K562 (cell line): ENCODE measurements around the gene TDRD9. TPM values are rescaled to one million over a fixed set of nuclear protein-coding genes. Genes with fewer than 3 reads are reported as not detected.

ENCODE experiments used
- ATAC-seq: fragments of 200-7000 bp; cut with Tn5 transposase; 3 replicates; pipeline ENCODE4 v1.9.1; 2020; ENCODE audit warnings: moderate library complexity
- BruUV-seq: library from RNA; stranded (reverse); fragments of 400-500 nt; replicated peaks from 2 replicates; lab custom pipeline; 2021; lab: Mats Ljungman, UMichigan
- CTCF ChIA-PET: fragments of 300-600 bp; formaldehyde crosslinking; extraction: SDS; loops from one replicate; lab custom pipeline; 2021; ENCODE audit warnings: low intra/inter-chr PET ratio; lab: Yijun Ruan, JAX
- POLR2A ChIA-PET: fragments of 300-600, 350-650 bp; sonication (Branson Sonifier 250); formaldehyde crosslinking; extraction: SDS; loops from one replicate; lab custom pipeline; 2021; ENCODE audit warnings: antibody characterized with exemption, inconsistent platforms; lab: Yijun Ruan, JAX
- DNase-seq, 4 experiments: peaks; one replicate each; pipeline versions ENCODE4 v3.0.0 to v3.0.0-alpha.2; 2011 to 2018; ENCODE audit warnings: low spot score in 3 of 4, mixed read lengths in 3 of 4; ENCODE audit errors: extremely low read depth in 1 of 4
- FAIRE-seq: peaks from 2 replicates; lab custom pipeline; 2011; peaks lifted over from hg19 to GRCh38; lab: Jason Lieb, UNC
- H2AFZ ChIP-seq: 2 replicates; pipeline ENCODE4 v1.6.0; 2011; ENCODE audit warnings: low read depth, low read length, control low read depth, inconsistent platforms
- H3K27ac ChIP-seq: fragments of 200-600 bp; 3 replicates; pipeline ENCODE4 v1.8.0; 2011; ENCODE audit warnings: low read depth, mild to moderate bottlenecking, control low read depth, inconsistent platforms, low read length, moderate library complexity, mixed read lengths; ENCODE audit errors: extremely low read depth
- H3K27me3 ChIP-seq, 2 experiments: fragments of 300-600 bp in 1 of 2; 2 replicates in 1 of 2; 3 replicates in 1 of 2; pipeline versions ENCODE4 v1.6.0 to v1.8.0; 2011; ENCODE audit warnings: inconsistent platforms in 2 of 2, low read length in 2 of 2, mild to moderate bottlenecking in 1 of 2, mixed read lengths in 1 of 2, moderate library complexity in 1 of 2; ENCODE audit not compliant: control insufficient read depth in 2 of 2, insufficient read depth in 2 of 2
- H3K36me3 ChIP-seq: fragments of 300-600 bp; 3 replicates; pipeline ENCODE4 v1.8.0; 2011; ENCODE audit warnings: mild to moderate bottlenecking, low read length, inconsistent platforms; ENCODE audit not compliant: control insufficient read depth, insufficient read depth
- H3K4me1 ChIP-seq, 2 experiments: fragments of 200-600 bp in 1 of 2; replicated peaks in 1 of 2; 2 replicates in 1 of 2; 3 replicates in 1 of 2; pipeline versions ENCODE4 v1.5.1 to v1.8.0; 2011; ENCODE audit warnings: inconsistent platforms in 2 of 2, low read length in 2 of 2, mild to moderate bottlenecking in 1 of 2, mixed read lengths in 1 of 2, moderate library complexity in 1 of 2; ENCODE audit not compliant: control insufficient read depth in 2 of 2, insufficient read depth in 2 of 2
- H3K4me2 ChIP-seq: 2 replicates; pipeline ENCODE4 v1.6.1; 2011; ENCODE audit warnings: low read length, control low read depth, inconsistent platforms, mixed read lengths; ENCODE audit not compliant: insufficient read depth
- H3K4me3 ChIP-seq: fragments of 200-600 bp; sonication (generic), shearing (Covaris generic); 2 replicates; pipeline ENCODE4 v1.5.1; 2016; ENCODE audit warnings: control low read depth, inconsistent platforms
- H3K79me2 ChIP-seq: fragments of 200-600 bp; 3 replicates; pipeline ENCODE4 v1.8.0; 2011; ENCODE audit warnings: low read length, inconsistent platforms; ENCODE audit not compliant: control insufficient read depth, insufficient read depth
- H3K9ac ChIP-seq, 2 experiments: 2 replicates each; pipeline versions ENCODE4 v1.6.0 to v1.6.1; 2011; ENCODE audit warnings: low read depth in 2 of 2, low read length in 2 of 2, control low read depth in 1 of 2, inconsistent platforms in 1 of 2, mild to moderate bottlenecking in 1 of 2, mixed read lengths in 1 of 2; ENCODE audit not compliant: insufficient read depth in 1 of 2
- H3K9me1 ChIP-seq: one replicate; pipeline ENCODE4 v1.6.0; 2011; ENCODE audit warnings: inconsistent platforms, mild to moderate bottlenecking, low read length, moderate library complexity; ENCODE audit not compliant: control insufficient read depth, insufficient read depth
- H3K9me3 ChIP-seq: replicated peaks from 2 replicates; pipeline ENCODE4 v1.5.1; 2011; ENCODE audit warnings: low read depth, low read length, inconsistent platforms; ENCODE audit not compliant: control insufficient read depth, insufficient read depth
- H4K20me1 ChIP-seq: replicated peaks from 2 replicates; pipeline ENCODE4 v1.6.1; 2011; ENCODE audit warnings: low read length, inconsistent platforms, mixed read lengths; ENCODE audit not compliant: control insufficient read depth, insufficient read depth
- ARID2 ChIP-seq: fragments of 450-650 bp; IDR thresholded peaks from 2 replicates; pipeline ENCODE4 v1.6.1; 2017; ENCODE audit warnings: antibody characterized with exemption, mild to moderate bottlenecking
- KDM2B ChIP-seq: fragments of 250-450 bp; sonication (Bioruptor Pico); IDR thresholded peaks from 2 replicates; pipeline ENCODE4 v1.8.0; 2021; ENCODE audit warnings: mild to moderate bottlenecking, moderate library complexity
- ZBTB1 ChIP-seq: sonication (generic); formaldehyde crosslinking; IDR thresholded peaks from 2 replicates; pipeline ENCODE4 v1.8.1; 2023; ENCODE audit warnings: missing genetic modification reagents, low read depth, mild to moderate bottlenecking, borderline replicate concordance
- ZC3H4 ChIP-seq: sonication (generic); formaldehyde crosslinking; IDR thresholded peaks from 2 replicates; pipeline ENCODE4 v1.9.0; 2021; ENCODE audit warnings: missing genetic modification reagents, borderline replicate concordance
- ZNF77 ChIP-seq: fragments of 250-450 bp; sonication (Bioruptor Pico); IDR thresholded peaks from 2 replicates; pipeline ENCODE4 v1.5.0; 2020
- WGBS: fragments of 100-300 bp; shearing (Covaris generic); methylation state at CpG from one replicate; pipeline ENCODE4 v1.1.6; 2016; ENCODE audit warnings: low coverage, mixed read lengths; ENCODE audit not compliant: insufficient coverage; ENCODE audit errors: missing lambda C conversion rate; 5-methylcytosine and 5-hydroxymethylcytosine counted together
- in situ Hi-C: fragments of 300-500 bp; cut with MboI; formaldehyde crosslinking; loops from 4 replicates; pipeline ENCODE4 v1.15.0; 2018; ENCODE audit warnings: inconsistent platforms, mixed read lengths
- intact Hi-C: fragments of 100-400 bp; cut with micrococcal nuclease; formaldehyde crosslinking; loops from 2 replicates; pipeline ENCODE4 v1.14.2; 2022
- polyA plus RNA-seq, 8 experiments: library from polyadenylated mRNA; depleted of rRNA in 4 of 8; stranded (reverse) in 5 of 8; unstranded in 3 of 8; fragments of >200 nt; fragmentation: Nextera tagmentation in 2 of 8; fragmentation: Illumina TruSeq in 1 of 8; extraction: Ambion mirVana in 2 of 8; extraction: Trizol in 1 of 8; gene quantifications; 2 replicates each; pipeline versions ENCODE4 v1.2.1 to v1.2.3, GENCODE V29; 2011 to 2014; ENCODE audit warnings: inconsistent platforms in 1 of 8, missing spikeins in 1 of 8
- total RNA-seq, 7 experiments: library from RNA; depleted of rRNA in 6 of 7; stranded (reverse); fragments of >200 nt in 6 of 7; fragmentation: Illumina TruSeq in 2 of 7; extraction: Trizol in 2 of 7; gene quantifications; 2 replicates each; pipeline versions ENCODE4 v1.2.1 to v1.2.3, GENCODE V29; 2011 to 2021; ENCODE audit warnings: low replicate concordance in 1 of 7
- TF ChIP-seq, protein P1 (sequence below): fragments of 450-650 bp; IDR thresholded peaks from 2 replicates; pipeline ENCODE4 v1.6.1; 2016; ENCODE audit warnings: low read depth, mild to moderate bottlenecking, moderate library complexity
- TF ChIP-seq, protein P2 (sequence below): fragments of 450-650 bp; IDR thresholded peaks from 2 replicates; pipeline ENCODE4 v1.6.1; 2016; ENCODE audit warnings: mild to moderate bottlenecking

TDRD9 gene
- total and polyA plus RNA-seq, 9 of the 15 experiments (the other 6 are each of a cell fraction or from before 2014, with no cell fraction given) = 0.04 to 0.14 (median 0.04) TPM; not detected in 5

DNA sequence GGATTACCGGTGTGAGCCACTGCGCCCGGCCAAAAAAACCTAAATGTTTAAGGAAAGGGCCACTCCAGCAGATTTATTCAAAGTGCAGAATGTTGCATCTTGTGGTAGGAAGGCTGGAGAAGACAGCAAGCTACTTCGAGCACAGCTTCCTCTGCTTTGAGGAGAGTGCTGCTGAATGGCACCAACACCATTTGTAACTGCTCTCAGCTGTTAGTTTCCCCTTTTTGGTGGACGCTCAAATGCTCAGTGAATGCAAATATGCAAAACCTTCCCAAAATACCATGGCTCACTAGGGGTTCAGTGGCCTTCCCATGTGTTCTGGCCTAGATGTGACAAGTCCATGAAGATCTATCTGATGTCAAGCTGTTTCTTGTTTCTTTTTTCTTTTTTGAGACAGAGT is 2.9 kb upstream of the TDRD9 start:
- ATAC-seq = no peak

More for the DNA sequence above, 2.9 kb upstream of the TDRD9 start:
- no peak overlapping the region for H2AFZ ChIP-seq
- no peak overlapping the region for H3K27ac ChIP-seq
- CTCF ChIA-PET = no interaction called here
- H3K9ac ChIP-seq = no peak overlapping the region
- no peaks in the 10 kb centered on the region for H3K9me3 ChIP-seq
- peaks cover 6 to 13% of the 10 kb centered on the region in 2 experiments; a peak in 3 of 5 replicates for H3K4me1 ChIP-seq
- 87% methylated on average over 4 of the region's 5 CpGs for WGBS
- H3K4me3 ChIP-seq = no peak overlapping the region
- intact Hi-C loops (no loop called here), in situ Hi-C loops (no loop called here)
- DNase-seq (no peak), FAIRE-seq (no peak)
- H3K4me2 ChIP-seq = no peak overlapping the region
- no peaks in the 10 kb centered on the region for H3K9me1 ChIP-seq
- no peaks in the 10 kb centered on the region for H4K20me1 ChIP-seq
- H3K79me2 ChIP-seq = peaks cover 11% of the 10 kb centered on the region
- TF ChIP-seq KDM2B (CRISPR knock-in tag) (no peak), ZBTB1 (CRISPR knock-in tag) (no peak), ZNF77 (no peak), ARID2 (no peak), ZC3H4 (CRISPR knock-in tag) (no peak)
- TF ChIP-seq, protein P1, sequence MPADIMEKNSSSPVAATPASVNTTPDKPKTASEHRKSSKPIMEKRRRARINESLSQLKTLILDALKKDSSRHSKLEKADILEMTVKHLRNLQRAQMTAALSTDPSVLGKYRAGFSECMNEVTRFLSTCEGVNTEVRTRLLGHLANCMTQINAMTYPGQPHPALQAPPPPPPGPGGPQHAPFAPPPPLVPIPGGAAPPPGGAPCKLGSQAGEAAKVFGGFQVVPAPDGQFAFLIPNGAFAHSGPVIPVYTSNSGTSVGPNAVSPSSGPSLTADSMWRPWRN = no peak
- TF ChIP-seq, protein P2, sequence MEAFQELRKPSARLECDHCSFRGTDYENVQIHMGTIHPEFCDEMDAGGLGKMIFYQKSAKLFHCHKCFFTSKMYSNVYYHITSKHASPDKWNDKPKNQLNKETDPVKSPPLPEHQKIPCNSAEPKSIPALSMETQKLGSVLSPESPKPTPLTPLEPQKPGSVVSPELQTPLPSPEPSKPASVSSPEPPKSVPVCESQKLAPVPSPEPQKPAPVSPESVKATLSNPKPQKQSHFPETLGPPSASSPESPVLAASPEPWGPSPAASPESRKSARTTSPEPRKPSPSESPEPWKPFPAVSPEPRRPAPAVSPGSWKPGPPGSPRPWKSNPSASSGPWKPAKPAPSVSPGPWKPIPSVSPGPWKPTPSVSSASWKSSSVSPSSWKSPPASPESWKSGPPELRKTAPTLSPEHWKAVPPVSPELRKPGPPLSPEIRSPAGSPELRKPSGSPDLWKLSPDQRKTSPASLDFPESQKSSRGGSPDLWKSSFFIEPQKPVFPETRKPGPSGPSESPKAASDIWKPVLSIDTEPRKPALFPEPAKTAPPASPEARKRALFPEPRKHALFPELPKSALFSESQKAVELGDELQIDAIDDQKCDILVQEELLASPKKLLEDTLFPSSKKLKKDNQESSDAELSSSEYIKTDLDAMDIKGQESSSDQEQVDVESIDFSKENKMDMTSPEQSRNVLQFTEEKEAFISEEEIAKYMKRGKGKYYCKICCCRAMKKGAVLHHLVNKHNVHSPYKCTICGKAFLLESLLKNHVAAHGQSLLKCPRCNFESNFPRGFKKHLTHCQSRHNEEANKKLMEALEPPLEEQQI = no peak
- POLR2A ChIA-PET = no interaction called here
- no peaks in the 10 kb centered on the region for H3K36me3 ChIP-seq
- BruUV-seq = no TSS peak
- H3K27me3 ChIP-seq = no peaks in the 10 kb centered on the region
